GM12875 (cell line): Measurements from ENCODE around the gene NEUROD4.

ENCODE experiments used
- H3K4me3 ChIP-seq: one replicate; pipeline ENCODE4 v1.5.1; 2011; ENCODE audit warnings: low read depth, low read length, control low read depth
- CTCF ChIP-seq: IDR thresholded peaks from 2 replicates; pipeline ENCODE4 v1.5.1; 2011; ENCODE audit warnings: low read depth, mild to moderate bottlenecking, control low read depth, inconsistent platforms, low read length, moderate library complexity, borderline replicate concordance; ENCODE audit not compliant: insufficient read depth

NEUROD4 gene

DNA sequence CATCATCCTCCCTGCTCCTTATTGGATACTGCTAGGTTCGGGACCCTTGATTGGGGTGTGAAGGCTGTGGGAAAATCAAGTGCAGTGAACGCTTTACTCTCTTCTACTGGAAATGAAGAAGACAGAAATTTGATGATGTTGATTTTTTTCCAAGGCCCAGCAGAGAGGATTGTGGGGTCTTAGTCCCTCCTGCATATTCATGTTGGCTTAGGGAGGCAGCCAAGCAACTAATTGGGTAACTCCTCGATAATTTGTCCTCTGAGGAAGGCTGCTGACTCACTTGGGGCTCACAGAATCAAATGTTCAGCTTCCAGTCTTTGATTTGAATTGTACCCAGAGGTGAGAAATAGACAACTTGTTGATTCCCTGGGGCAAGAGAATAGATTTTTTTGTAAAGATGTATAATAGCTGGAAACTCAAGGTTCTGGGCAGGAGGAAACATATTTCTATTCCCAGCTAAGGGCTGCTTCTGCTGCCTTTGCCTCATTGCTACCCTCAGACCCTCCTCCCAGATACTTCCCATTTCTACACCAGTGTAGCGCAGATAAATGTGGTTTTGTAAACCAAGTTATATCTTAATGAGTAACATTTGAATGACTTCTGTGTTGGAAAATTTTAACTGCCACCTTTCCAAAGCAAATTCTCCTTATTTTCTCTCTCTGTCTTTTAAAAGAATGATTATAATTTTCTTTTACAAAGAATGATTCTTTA is 21.7 kb downstream of the NEUROD4 start:
- no peak for TF ChIP-seq CTCF
- no peak overlapping the region for H3K4me3 ChIP-seq

GRCh38 chr12:55043542-55043941 is 23.8 kb downstream of the NEUROD4 start:
- H3K4me3 ChIP-seq, result no peak overlapping the region
- TF ChIP-seq CTCF, result no peak

- no peak overlapping the region for H3K4me3 ChIP-seq
- TF ChIP-seq CTCF, result no peak
These were observed 24.4 kb downstream of the NEUROD4 start for GRCh38 chr12:55044135-55044534.

- no peak for TF ChIP-seq CTCF
These were observed 29.9 kb downstream of the NEUROD4 start for GRCh38 chr12:55049676-55050075.

GRCh38 chr12:55051197-55051947 is 31.6 kb downstream of the NEUROD4 start:
- no peak for TF ChIP-seq CTCF
- no peak overlapping the region for H3K4me3 ChIP-seq

More at GRCh38 chr12:55049676-55050075, 29.9 kb downstream of the NEUROD4 start:
- no peak overlapping the region for H3K4me3 ChIP-seq

- TF ChIP-seq CTCF, result no peak
- H3K4me3 ChIP-seq, result no peak overlapping the region
These were observed 37.7 kb downstream of the NEUROD4 start for GRCh38 chr12:55057481-55057880.

DNA sequence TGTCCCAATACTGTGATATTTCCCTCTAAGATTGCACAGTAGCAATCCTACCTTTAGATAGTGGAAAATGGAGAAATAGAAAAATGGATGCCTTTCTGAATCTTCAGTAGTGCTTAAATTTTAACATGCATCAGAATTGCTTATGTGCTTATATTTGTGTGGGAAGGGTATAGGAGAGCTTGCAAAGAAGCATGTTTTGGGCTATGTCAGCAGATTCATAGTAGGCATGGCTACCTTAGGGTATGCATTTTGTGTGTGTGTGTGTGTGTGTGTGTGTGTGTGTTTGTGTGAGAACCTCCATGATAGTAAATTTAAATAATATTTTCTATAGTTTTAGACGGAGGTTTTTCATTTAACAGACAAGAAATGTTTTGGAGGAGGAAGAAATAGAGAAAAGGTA is 38.3 kb downstream of the NEUROD4 start:
- no peak for TF ChIP-seq CTCF
- no peak overlapping the region for H3K4me3 ChIP-seq
